KBM-7 (cell line): ENCODE measurements around the gene SH3BP5.

ENCODE experiments used
- DNase-seq: peaks from one replicate; pipeline ENCODE4 v3.0.0-alpha.2; 2015
- in situ Hi-C: fragments of 300-500 bp; cut with MboI; formaldehyde crosslinking; loops from 2 replicates; pipeline ENCODE4 v1.14.3; 2020; ENCODE audit warnings: low sequenced_read_pairs, low pct_unique_long_range_greater_than_20kb, mixed read lengths

The SH3BP5 gene

GRCh38 chr3:15330031-15330596, 2.3 kb downstream of the SH3BP5 start:
- in situ Hi-C loops = no loop called here
- DNase-seq = peak; percentile 88

GRCh38 chr3:15329046-15330005, 3.1 kb downstream of the SH3BP5 start:
- DNase-seq = no peak
- in situ Hi-C loops = no loop called here

- DNase-seq = peak; percentile 87
- in situ Hi-C loops = no loop called here
These were observed 4.4 kb downstream of the SH3BP5 start for GRCh38 chr3:15327941-15328340.

- no peak for DNase-seq
- in situ Hi-C loops = no loop called here
These were observed 5.7 kb downstream of the SH3BP5 start for GRCh38 chr3:15326673-15327072.

- in situ Hi-C loops = no loop called here
- DNase-seq = no peak
These were observed 6.3 kb downstream of the SH3BP5 start for GRCh38 chr3:15326037-15326436.

- no peak for DNase-seq
- in situ Hi-C loops = no loop called here
These were observed 7.2 kb downstream of the SH3BP5 start for GRCh38 chr3:15325228-15325627.

- in situ Hi-C loops = no loop called here
- DNase-seq = no peak
These were observed 8.0 kb downstream of the SH3BP5 start for GRCh38 chr3:15324379-15324808.

GRCh38 chr3:15323063-15323462, 9.3 kb downstream of the SH3BP5 start:
- in situ Hi-C loops = no loop called here
- DNase-seq = no peak

GRCh38 chr3:15321349-15321748, 11.0 kb downstream of the SH3BP5 start:
- DNase-seq = no peak
- in situ Hi-C loops = no loop called here

- in situ Hi-C loops = no loop called here
- DNase-seq = no peak
These were observed 12.8 kb downstream of the SH3BP5 start for GRCh38 chr3:15319575-15319974.

GRCh38 chr3:15319136-15319535, 13.2 kb downstream of the SH3BP5 start:
- in situ Hi-C loops = no loop called here
- no peak for DNase-seq

GRCh38 chr3:15318661-15319060, 13.7 kb downstream of the SH3BP5 start:
- DNase-seq = no peak
- in situ Hi-C loops = no loop called here

- in situ Hi-C loops = no loop called here
- DNase-seq = no peak
These were observed 15.4 kb downstream of the SH3BP5 start for GRCh38 chr3:15316998-15317435.

- DNase-seq = peak; percentile 51
- in situ Hi-C loops = no loop called here
These were observed 17.4 kb downstream of the SH3BP5 start for GRCh38 chr3:15315003-15315402.

GRCh38 chr3:15314276-15314675, 18.1 kb downstream of the SH3BP5 start:
- in situ Hi-C loops = no loop called here
- DNase-seq = no peak

GRCh38 chr3:15313461-15313860, 18.9 kb downstream of the SH3BP5 start:
- no peak for DNase-seq
- in situ Hi-C loops = no loop called here

- DNase-seq = no peak
- in situ Hi-C loops = no loop called here
These were observed 19.8 kb downstream of the SH3BP5 start for GRCh38 chr3:15312550-15312949.

GRCh38 chr3:15310491-15311370, 21.7 kb downstream of the SH3BP5 start:
- DNase-seq = no peak
- in situ Hi-C loops = no loop called here

- DNase-seq = no peak
- in situ Hi-C loops = no loop called here
These were observed 22.6 kb downstream of the SH3BP5 start for GRCh38 chr3:15309662-15310335.
